Urinary bladder (tissue), 4 donors: ENCODE data around the gene PIK3AP1. TPM values are rescaled to one million over a fixed set of nuclear protein-coding genes. Genes with fewer than 3 reads are reported as not detected.
"Not testable (repeated sequence)": the region's sequence is repeated elsewhere in the genome, so short reads cannot be mapped to it uniquely, and the experiment has no call there.

Experiments
- DNase-seq: peaks from one replicate; pipeline ENCODE4 v3.0.0-alpha.2; 2015; ENCODE audit errors: extremely low spot score
- H3K27ac ChIP-seq: one replicate; pipeline ENCODE4 v1.5.1; 2013; ENCODE audit warnings: low read depth, mild to moderate bottlenecking, moderate library complexity
- H3K36me3 ChIP-seq: one replicate; pipeline ENCODE4 v1.6.1; 2013; ENCODE audit warnings: mild to moderate bottlenecking, moderate library complexity; ENCODE audit not compliant: insufficient read depth
- H3K4me1 ChIP-seq: one replicate; pipeline ENCODE4 v1.6.1; 2013; ENCODE audit warnings: mild to moderate bottlenecking, moderate library complexity; ENCODE audit not compliant: insufficient read depth
- H3K4me3 ChIP-seq: one replicate; pipeline ENCODE4 v1.5.1; 2013; ENCODE audit warnings: low read depth, low read length
- WGBS: extraction: QIAGEN DNeasy Blood & Tissue Kit; methylation state at CpG from one replicate; pipeline ENCODE4 v1.1.7; 2013; 5-methylcytosine and 5-hydroxymethylcytosine counted together
- polyA plus RNA-seq: library from polyadenylated mRNA; stranded (reverse); fragments of 200-250 nt; gene quantifications from one replicate; pipeline ENCODE4 v1.2.3, GENCODE V29; 2013
- small RNA-seq: library from RNA; depleted of rRNA; stranded (forward); fragments of <200 nt; gene quantifications from one replicate; pipeline ENCODE3, GENCODE V24; 2014
- total RNA-seq: library from RNA; depleted of rRNA; stranded (reverse); fragments of >200 nt; gene quantifications from one replicate; pipeline ENCODE4 v1.2.3, GENCODE V29; 2014
- donor health status: healthy with polysubstance abuse.
- donor health status: healthy.

PIK3AP1 gene
- total and polyA plus RNA-seq, 2 donors, result 3.7 to 6.6 TPM

DNA sequence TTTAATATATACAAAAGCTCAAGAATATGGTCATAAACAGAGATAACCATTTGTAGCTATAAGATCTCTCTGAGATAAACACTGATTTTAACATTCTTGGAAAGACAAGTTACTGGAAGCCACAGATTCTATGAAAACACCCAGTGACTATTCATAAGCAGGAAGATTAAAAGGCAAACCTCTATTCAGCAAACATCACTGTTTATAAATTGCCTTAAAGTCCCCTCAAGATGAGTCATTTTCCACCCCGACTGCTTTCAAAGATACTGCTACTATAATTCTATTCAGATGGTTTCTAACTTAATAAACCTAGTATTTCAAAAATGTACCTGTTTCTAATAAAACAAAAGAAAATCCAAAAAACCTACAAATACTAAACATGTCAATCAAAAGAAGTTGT is 154.5 kb downstream of the PIK3AP1 start:
- H3K27ac ChIP-seq, result no peak overlapping the region
- H3K36me3 ChIP-seq, result peaks cover 7% of the 10 kb centered on the region
- DNase-seq, result no peak
- no peaks in the 10 kb centered on the region for H3K4me1 ChIP-seq
- H3K4me3 ChIP-seq, result no peak overlapping the region
- WGBS, result 6% methylated on average over 1 of the region's 1 CpG

DNA sequence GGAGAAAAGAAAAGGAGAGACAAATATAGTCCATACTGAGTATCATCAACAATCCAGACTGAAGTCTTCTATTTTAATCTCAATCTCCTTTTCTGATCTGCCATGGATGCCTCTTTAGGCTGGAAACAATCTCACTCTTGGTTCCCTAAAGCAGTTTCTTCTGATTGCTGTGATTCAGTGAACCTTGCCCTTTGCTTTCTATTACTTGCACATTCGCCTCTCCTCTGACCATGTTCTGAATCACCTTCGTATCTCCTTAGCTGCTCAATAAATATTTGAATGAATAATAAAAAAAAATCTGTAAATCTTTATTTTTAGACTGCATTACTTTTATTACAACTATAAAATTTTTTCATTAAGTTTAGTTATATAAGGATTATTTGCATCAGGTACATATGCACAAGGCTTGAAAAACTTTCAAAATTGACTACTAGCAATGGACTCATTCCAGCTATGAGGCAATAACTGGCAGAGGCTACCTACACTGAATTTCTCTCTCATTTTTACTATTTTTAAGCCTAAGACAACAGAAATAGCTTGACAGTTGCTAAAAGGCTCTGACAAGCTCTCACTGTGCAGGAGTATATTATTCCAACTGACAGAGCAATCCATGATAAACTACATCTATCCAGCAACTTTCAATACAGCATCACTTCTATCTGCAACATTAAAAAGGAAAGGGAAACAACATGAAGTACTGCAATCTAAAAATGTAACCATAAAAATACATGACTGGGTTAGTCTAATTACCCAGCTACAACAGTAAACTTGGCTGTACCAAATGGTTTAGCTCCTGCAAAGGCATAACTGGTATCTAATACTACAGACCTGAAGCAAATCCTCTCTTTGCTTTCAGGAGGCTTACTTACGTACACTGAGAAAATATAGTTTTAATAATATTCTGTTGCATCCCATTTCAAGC is 159.1 kb downstream of the PIK3AP1 start:
- 92% methylated on average over 3 of the region's 3 CpGs for WGBS
- peaks cover 7% of the 10 kb centered on the region for H3K36me3 ChIP-seq
- no peaks in the 10 kb centered on the region for H3K4me1 ChIP-seq
- no peak overlapping the region for H3K4me3 ChIP-seq
- DNase-seq, result no peak
- H3K27ac ChIP-seq, result no peak overlapping the region

DNA sequence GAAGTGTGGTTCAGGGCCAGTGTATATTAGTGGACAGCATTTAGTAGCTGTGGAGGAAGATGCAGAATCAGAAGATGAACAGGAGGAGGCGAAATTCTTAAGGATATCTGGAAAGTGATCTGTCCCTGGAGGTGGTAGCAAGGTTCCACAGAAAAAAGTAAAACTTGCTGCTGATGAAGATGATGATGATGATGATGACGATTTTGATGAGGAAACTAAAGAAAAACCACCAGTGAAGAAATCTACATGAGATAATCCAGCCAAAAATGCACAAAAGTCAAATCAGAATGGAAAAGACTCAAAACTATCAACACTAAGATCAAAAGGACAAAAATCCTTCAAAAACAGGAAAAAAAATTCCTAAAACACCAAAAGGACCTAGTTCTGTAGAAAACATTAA is 159.8 kb downstream of the PIK3AP1 start:
- H3K36me3 ChIP-seq, result peaks cover 7% of the 10 kb centered on the region
- no peak overlapping the region for H3K4me3 ChIP-seq
- 98% methylated on average over 2 of the region's 2 CpGs for WGBS
- DNase-seq, result no peak
- no peak overlapping the region for H3K27ac ChIP-seq
- no peaks in the 10 kb centered on the region for H3K4me1 ChIP-seq

GRCh38 chr10:96556003-96556402 is 164.3 kb downstream of the PIK3AP1 start:
- no peak for DNase-seq
- WGBS, result 69% methylated on average over 1 of the region's 1 CpG
- Histone ChIP-seq H3K27ac (no peak overlapping the region), H3K36me3 (no peaks in the 10 kb centered on the region), H3K4me3 (no peak overlapping the region), H3K4me1 (no peaks in the 10 kb centered on the region)

DNA sequence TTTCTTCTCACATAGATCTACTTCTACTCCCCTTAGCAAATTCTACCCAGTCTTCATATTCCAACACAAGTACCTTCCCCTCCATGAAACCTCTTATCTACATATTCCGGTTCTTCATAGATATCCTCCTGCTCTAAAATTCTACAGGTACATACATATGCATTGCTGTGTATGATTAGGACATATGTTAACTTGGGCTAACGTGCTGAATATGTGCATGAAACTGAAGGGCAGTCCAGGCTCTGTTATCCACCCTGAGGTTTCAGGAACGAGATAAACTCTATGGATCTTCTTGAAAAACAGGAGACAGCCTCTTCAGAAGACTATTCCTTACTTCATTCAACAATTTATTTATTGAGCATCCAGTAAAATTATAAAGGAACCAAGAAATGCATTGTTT is 165.0 kb downstream of the PIK3AP1 start:
- H3K27ac ChIP-seq, result no peak overlapping the region
- no peaks in the 10 kb centered on the region for H3K4me1 ChIP-seq
- no peaks in the 10 kb centered on the region for H3K36me3 ChIP-seq
- no peak overlapping the region for H3K4me3 ChIP-seq
- no peak for DNase-seq
- 91% methylated on average over 3 of the region's 3 CpGs for WGBS

DNA sequence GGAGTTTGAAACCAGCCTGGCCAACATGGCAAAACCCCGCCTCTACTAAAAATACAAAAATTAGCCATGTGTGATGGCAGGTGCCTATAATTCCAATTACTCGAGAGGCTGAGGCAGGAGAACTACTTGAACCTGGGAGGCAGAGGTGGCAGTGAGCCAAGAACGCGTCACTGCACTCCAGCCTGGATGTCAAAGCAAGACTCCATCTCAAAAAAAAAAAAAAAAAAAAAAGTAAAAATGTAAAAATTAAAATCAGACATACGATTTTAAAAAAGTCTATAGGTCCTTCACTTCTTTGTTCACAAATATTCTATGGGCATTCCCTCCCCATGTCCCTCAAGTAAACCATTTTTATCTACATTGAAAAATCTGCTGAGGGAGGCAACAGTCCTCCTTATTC is 171.7 kb downstream of the PIK3AP1 start:
- H3K4me1 ChIP-seq, result no peaks in the 10 kb centered on the region
- H3K4me3 ChIP-seq, result no peak overlapping the region
- H3K27ac ChIP-seq, result no peak overlapping the region
- DNase-seq, result no peak
- WGBS, result 85% methylated on average over 5 of the region's 5 CpGs
- peaks cover 2% of the 10 kb centered on the region for H3K36me3 ChIP-seq

DNA sequence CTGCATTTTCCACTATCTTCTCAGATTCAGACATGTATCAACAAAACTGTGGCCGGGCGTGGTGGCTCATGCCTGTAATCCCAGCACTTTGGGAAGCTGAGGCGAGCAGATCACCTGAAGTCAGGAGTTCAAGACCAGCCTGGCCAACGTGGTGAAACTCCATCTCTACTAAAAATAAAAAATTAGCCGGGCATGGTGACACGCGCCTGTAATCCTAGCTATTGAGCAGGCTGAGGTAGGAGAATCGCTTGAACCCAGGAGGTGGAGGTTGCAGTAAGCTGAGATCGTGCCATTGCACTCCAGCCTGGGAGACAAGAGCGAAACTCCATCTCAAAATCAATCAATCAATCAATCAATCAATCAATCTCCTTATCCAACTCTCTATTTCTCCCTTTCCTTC is 174.8 kb downstream of the PIK3AP1 start:
- DNase-seq, H3K36me3 ChIP-seq, H3K27ac ChIP-seq, H3K4me1 ChIP-seq, H3K4me3 ChIP-seq: not testable (repeated sequence)
- 95% methylated on average over 10 of the region's 10 CpGs for WGBS

Small RNA genes lying within 50 kb of the gene (small RNA-seq; reads per million reads assigned to genes)
- gene RNA5SP324, result not detected
- gene RNU6-1274P, result not detected

Other genes with a start within 250 kb of the PIK3AP1 start
- gene TLL2, start 206.6 kb downstream of the PIK3AP1 start, total RNA-seq, result 0.90 TPM
- gene TLL2, start 206.6 kb downstream of the PIK3AP1 start, polyA plus RNA-seq, result 0.22 TPM
- 156 TPM for gene TM9SF3, start 133.5 kb downstream of the PIK3AP1 start, total RNA-seq
- 55.2 TPM for gene TM9SF3, start 133.5 kb downstream of the PIK3AP1 start, polyA plus RNA-seq
- 91.7 TPM for gene LCOR, start 111.8 kb upstream of the PIK3AP1 start, total RNA-seq
- gene LCOR, start 111.8 kb upstream of the PIK3AP1 start, polyA plus RNA-seq, result 3.2 TPM